CD4-positive, alpha-beta T cell (primary cell): ENCODE data around the gene UNC80. TPM values are rescaled to one million over a fixed set of nuclear protein-coding genes. Genes with fewer than 3 reads are reported as not detected.

ENCODE experiments used
- ATAC-seq: fragments of 200-7000 bp; cut with Tn5 transposase; one replicate; pipeline ENCODE4 v1.10.0; 2022; ENCODE audit warnings: mild to moderate bottlenecking; ENCODE audit not compliant: poor library complexity
- CTCF ChIA-PET: fragments of 350-600 bp; sonication (Branson Sonifier 250); formaldehyde crosslinking; loops from one replicate; lab custom pipeline; 2021; ENCODE audit warnings: antibody characterized with exemption, inconsistent platforms; lab: Charles Lee
- POLR2A ChIA-PET: fragments of 350-600 bp; sonication (Branson Sonifier 250); formaldehyde crosslinking; loops from one replicate; lab custom pipeline; 2021; ENCODE audit warnings: antibody characterized with exemption, inconsistent platforms; lab: Charles Lee
- DNase-seq, 14 experiments: peaks; one replicate each; pipeline ENCODE4 v3.0.0-alpha.2; 2013 to 2020; ENCODE audit warnings: mixed read lengths in 2 of 14
- H3K27ac ChIP-seq, 2 donors: one replicate each; pipeline versions ENCODE4 v1.5.1 to v1.7.0; 2013; ENCODE audit warnings: low read length in 2 of 2, low read depth in 1 of 2, mild to moderate bottlenecking in 1 of 2
- H3K27me3 ChIP-seq, 2 experiments: 1 replicate in 1 of 2; 2 replicates in 1 of 2; pipeline versions ENCODE4 v1.6.1 to v1.7.0; 2013; ENCODE audit warnings: low read length in 2 of 2, control low read depth in 1 of 2, mild to moderate bottlenecking in 1 of 2, moderate library complexity in 1 of 2; ENCODE audit not compliant: insufficient read depth in 2 of 2, control insufficient read depth in 1 of 2
- H3K36me3 ChIP-seq: one replicate; pipeline ENCODE4 v1.6.1; 2013; ENCODE audit warnings: low read length, control low read depth; ENCODE audit not compliant: insufficient read depth
- H3K4me1 ChIP-seq: one replicate; pipeline ENCODE4 v1.6.1; 2013; ENCODE audit warnings: low read length, control low read depth; ENCODE audit not compliant: insufficient read depth
- H3K4me3 ChIP-seq: one replicate; pipeline ENCODE4 v1.5.1; 2013; ENCODE audit warnings: mild to moderate bottlenecking, low read length, moderate library complexity
- H3K9me3 ChIP-seq, 2 experiments: 1 replicate in 1 of 2; 2 replicates in 1 of 2; pipeline versions ENCODE4 v1.6.1 to v1.7.0; 2013; ENCODE audit warnings: low read length in 2 of 2, mild to moderate bottlenecking in 2 of 2, control low read depth in 1 of 2, moderate library complexity in 1 of 2; ENCODE audit not compliant: control insufficient read depth in 1 of 2, insufficient read depth in 1 of 2
- H3K27ac Mint-ChIP-seq: one replicate; pipeline ENCODE4 v1.8.0; 2020; ENCODE audit warnings: mixed read lengths
- H3K27me3 Mint-ChIP-seq: one replicate; pipeline ENCODE4 v1.8.0; 2021; ENCODE audit warnings: mixed read lengths
- H3K36me3 Mint-ChIP-seq: one replicate; pipeline ENCODE4 v1.8.0; 2021; ENCODE audit warnings: low read depth, mixed read lengths
- H3K4me1 Mint-ChIP-seq: one replicate; pipeline ENCODE4 v1.8.0; 2021; ENCODE audit warnings: low read depth, mixed read lengths
- H3K4me3 Mint-ChIP-seq: one replicate; pipeline ENCODE4 v1.8.0; 2020; ENCODE audit warnings: mild to moderate bottlenecking, mixed read lengths
- H3K9me3 Mint-ChIP-seq: one replicate; pipeline ENCODE4 v1.8.0; 2020; ENCODE audit warnings: mixed read lengths
- intact Hi-C, 2 experiments: fragments of 100-400 bp; cut with DNase I in 1 of 2; cut with micrococcal nuclease in 1 of 2; formaldehyde crosslinking; loops; one replicate each; pipeline versions ENCODE4 v1.15.1 to v1.9.0; 2023 to 2025; cut with DNase I, micrococcal nuclease
- total RNA-seq, 174 experiments: library from RNA in 2 of 174; stranded (reverse) in 2 of 174; gene quantifications; one replicate each; pipeline ENCODE4 v1.2.3 and lab custom pipeline; 2021 to 2026
- TF ChIP-seq, protein P1 (sequence below): fragments of 200-600 bp; IDR thresholded peaks from one replicate; pipeline ENCODE4 v1.8.0; 2022; ENCODE audit warnings: antibody characterized with exemption, mild to moderate bottlenecking

The UNC80 gene
- total RNA-seq, 2 experiments from 2014 or later: not detected

DNA sequence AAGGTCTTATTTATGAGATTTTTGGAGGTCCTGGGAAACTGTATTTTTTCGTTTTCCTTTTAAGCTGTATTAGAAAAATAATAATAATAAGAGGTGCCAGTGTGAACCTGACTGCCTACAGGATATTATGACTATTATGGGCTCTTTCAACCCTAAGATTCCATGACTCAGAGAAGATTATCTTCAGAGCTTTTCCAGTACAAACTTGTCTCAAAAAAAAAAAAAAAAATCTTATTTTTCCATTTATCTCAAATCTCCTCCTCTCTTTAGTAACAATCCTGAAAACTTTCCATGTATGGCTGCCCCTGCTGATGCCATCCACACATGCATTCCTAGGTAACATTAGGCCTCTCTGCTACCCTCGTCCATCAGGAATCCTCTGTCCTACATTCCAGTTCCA lies 194.1 kb downstream of the UNC80 start:
- no peak overlapping the region for H3K4me3 ChIP-seq
- POLR2A ChIA-PET: no interaction called here
- Mint-ChIP-seq H3K4me3 (no peak overlapping the region), H3K9me3 (no peaks in the 10 kb centered on the region), H3K27me3 (peaks cover 7% of the 10 kb centered on the region), H3K27ac (no peak overlapping the region), H3K36me3 (no peaks in the 10 kb centered on the region), H3K4me1 (no peaks in the 10 kb centered on the region)
- no peaks in the 10 kb centered on the region for H3K9me3 ChIP-seq
- DNase-seq (no peak), ATAC-seq (no peak)
- CTCF ChIA-PET: interaction anchor here (0.9 kb wide), 1 partner anchor 64 kb away, joined by 3 read pairs; no protein-coding TSS in a partner anchor
- H3K36me3 ChIP-seq: no peaks in the 10 kb centered on the region
- TF ChIP-seq, protein P1, sequence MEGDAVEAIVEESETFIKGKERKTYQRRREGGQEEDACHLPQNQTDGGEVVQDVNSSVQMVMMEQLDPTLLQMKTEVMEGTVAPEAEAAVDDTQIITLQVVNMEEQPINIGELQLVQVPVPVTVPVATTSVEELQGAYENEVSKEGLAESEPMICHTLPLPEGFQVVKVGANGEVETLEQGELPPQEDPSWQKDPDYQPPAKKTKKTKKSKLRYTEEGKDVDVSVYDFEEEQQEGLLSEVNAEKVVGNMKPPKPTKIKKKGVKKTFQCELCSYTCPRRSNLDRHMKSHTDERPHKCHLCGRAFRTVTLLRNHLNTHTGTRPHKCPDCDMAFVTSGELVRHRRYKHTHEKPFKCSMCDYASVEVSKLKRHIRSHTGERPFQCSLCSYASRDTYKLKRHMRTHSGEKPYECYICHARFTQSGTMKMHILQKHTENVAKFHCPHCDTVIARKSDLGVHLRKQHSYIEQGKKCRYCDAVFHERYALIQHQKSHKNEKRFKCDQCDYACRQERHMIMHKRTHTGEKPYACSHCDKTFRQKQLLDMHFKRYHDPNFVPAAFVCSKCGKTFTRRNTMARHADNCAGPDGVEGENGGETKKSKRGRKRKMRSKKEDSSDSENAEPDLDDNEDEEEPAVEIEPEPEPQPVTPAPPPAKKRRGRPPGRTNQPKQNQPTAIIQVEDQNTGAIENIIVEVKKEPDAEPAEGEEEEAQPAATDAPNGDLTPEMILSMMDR: no peak
- H3K4me1 ChIP-seq: no peaks in the 10 kb centered on the region
- no peak overlapping the region for H3K27ac ChIP-seq
- intact Hi-C loops: no loop called here
- no peaks in the 10 kb centered on the region for H3K27me3 ChIP-seq

DNA sequence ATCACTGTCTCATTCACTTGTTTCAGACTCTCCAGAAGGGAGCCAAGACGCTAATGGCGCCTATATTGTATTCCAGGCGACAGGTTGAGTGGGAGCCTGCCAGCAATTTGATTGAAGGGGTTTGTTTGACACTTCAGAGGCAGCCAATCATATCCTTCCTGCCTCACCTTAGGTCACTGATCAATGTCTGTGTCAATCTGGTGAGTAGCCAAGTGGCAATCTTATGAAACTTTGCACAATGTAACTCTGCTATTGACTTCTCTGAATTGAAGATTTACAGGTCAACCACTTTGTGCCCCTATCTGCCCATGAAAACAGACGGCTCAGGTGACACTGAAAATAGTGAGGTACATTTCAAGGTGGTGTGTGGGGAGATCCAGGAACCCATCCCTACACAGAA lies 198.1 kb downstream of the UNC80 start:
- no peaks in the 10 kb centered on the region for H3K27me3 ChIP-seq
- intact Hi-C loops: loop anchor here in 1 of 2 experiments (10.0 kb wide), 1 partner anchor 105 kb away; no protein-coding TSS in a partner anchor
- H3K27ac ChIP-seq: no peak overlapping the region
- H3K4me1 ChIP-seq: no peaks in the 10 kb centered on the region
- no peaks in the 10 kb centered on the region for H3K4me1 Mint-ChIP-seq
- no peaks in the 10 kb centered on the region for H3K36me3 ChIP-seq
- H3K9me3 ChIP-seq: no peaks in the 10 kb centered on the region
- no peaks in the 10 kb centered on the region for H3K36me3 Mint-ChIP-seq
- H3K4me3 Mint-ChIP-seq: no peak overlapping the region
- CTCF ChIA-PET: no interaction called here
- ATAC-seq: no peak
- DNase-seq: no peak
- peaks cover 18% of the 10 kb centered on the region for H3K27me3 Mint-ChIP-seq
- H3K4me3 ChIP-seq: no peak overlapping the region
- no peaks in the 10 kb centered on the region for H3K9me3 Mint-ChIP-seq
- no peak overlapping the region for H3K27ac Mint-ChIP-seq
- TF ChIP-seq, protein P1: no peak
- POLR2A ChIA-PET: no interaction called here

DNA sequence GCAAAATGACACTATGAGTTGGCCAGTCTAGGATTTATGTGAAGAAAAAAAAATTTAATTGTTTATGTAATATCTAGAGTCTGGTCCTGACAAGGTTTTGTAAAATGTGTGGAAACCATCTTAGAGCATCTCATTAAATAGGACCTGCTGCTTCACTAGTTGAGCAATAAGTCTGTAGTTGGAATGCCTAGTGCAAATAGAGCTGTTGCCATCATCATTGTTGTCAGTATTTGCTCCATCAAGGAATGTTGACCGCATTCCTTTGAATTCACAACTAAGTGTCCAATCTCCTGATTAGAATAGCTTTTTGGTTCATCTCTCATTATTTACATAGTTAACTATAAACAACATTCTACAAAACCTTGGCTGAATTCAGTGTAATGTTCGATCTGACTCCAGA lies 198.6 kb downstream of the UNC80 start:
- Mint-ChIP-seq H3K9me3 (no peaks in the 10 kb centered on the region), H3K27ac (no peak overlapping the region), H3K36me3 (no peaks in the 10 kb centered on the region), H3K4me1 (no peaks in the 10 kb centered on the region), H3K27me3 (peaks cover 18% of the 10 kb centered on the region), H3K4me3 (no peak overlapping the region)
- Histone ChIP-seq H3K4me1 (no peaks in the 10 kb centered on the region), H3K27me3 (no peaks in the 10 kb centered on the region), H3K4me3 (no peak overlapping the region), H3K27ac (no peak overlapping the region), H3K9me3 (no peaks in the 10 kb centered on the region), H3K36me3 (no peaks in the 10 kb centered on the region)
- TF ChIP-seq, protein P1: no peak
- POLR2A ChIA-PET: no interaction called here
- intact Hi-C loops: loop anchor here in 1 of 2 experiments (10.0 kb wide), 1 partner anchor 105 kb away; no protein-coding TSS in a partner anchor
- CTCF ChIA-PET: interaction anchor here (1.1 kb wide), 1 partner anchor 9 kb away, joined by 6 read pairs; no protein-coding TSS in a partner anchor
- DNase-seq (no peak), ATAC-seq (no peak)
